Measurements from ENCODE around the gene DLG1. TPM values are rescaled to one million over a fixed set of nuclear protein-coding genes. Genes with fewer than 3 reads are reported as not detected.

The DLG1 gene
- total RNA-seq, 4 donors from 2014 or later, result 103 to 150 (median 122) TPM

GRCh38 chr3:197297002-197297401, 1.4 kb downstream of the DLG1 start:
- peaks cover 0 to 25% (median 0%) of the 10 kb centered on the region in 3 donors for H3K36me3 ChIP-seq
- peak overlapping the region; percentile 75 to 96 (median 80) for H3K4me3 ChIP-seq
- no peaks in the 10 kb centered on the region for H3K27me3 ChIP-seq
- intact Hi-C loops (cut with DNase I), result no loop called here
- TF ChIP-seq CTCF (IDR thresholded peaks at IDR 0.05) (no peak), POLR2A (IDR thresholded peaks at IDR 0.05) (no peak)
- DNase-seq, result no peak
- H3K4me1 ChIP-seq, result peaks cover 6 to 67% (median 10%) of the 10 kb centered on the region in 3 donors
- H3K27ac ChIP-seq, result peak overlapping the region; percentile 93 to 97 (median 95)
- WGBS, 2 donors, result 0 to 2% methylated on average over 15 of the region's 15 CpGs
- H3K9me3 ChIP-seq, result no peaks in the 10 kb centered on the region

- H3K9me3 ChIP-seq, result no peaks in the 10 kb centered on the region
- DNase-seq, result no peak
- TF ChIP-seq CTCF (IDR thresholded peaks at IDR 0.05) (no peak), POLR2A (IDR thresholded peaks at IDR 0.05) (no peak)
- H3K4me1 ChIP-seq, result peaks cover 6 to 70% (median 10%) of the 10 kb centered on the region in 3 donors
- H3K27ac ChIP-seq, result peak overlapping the region in 2 of 4 donors; percentile 93 to 97
- no peaks in the 10 kb centered on the region for H3K27me3 ChIP-seq
- peaks cover 0 to 29% (median 2%) of the 10 kb centered on the region in 3 donors for H3K36me3 ChIP-seq
- WGBS, 2 donors, result 13 to 55% methylated on average over 2 of the region's 2 CpGs
- intact Hi-C loops (cut with DNase I), result no loop called here
- peak overlapping the region; percentile 75 to 96 (median 80) for H3K4me3 ChIP-seq
Observed at GRCh38 chr3:197296545-197296944, 1.9 kb downstream of the DLG1 start.

GRCh38 chr3:197295871-197296270, 2.5 kb downstream of the DLG1 start:
- intact Hi-C loops (cut with DNase I), result no loop called here
- DNase-seq, result no peak
- no peaks in the 10 kb centered on the region for H3K9me3 ChIP-seq
- no peak for TF ChIP-seq CTCF (IDR thresholded peaks at IDR 0.05)
- TF ChIP-seq POLR2A (IDR thresholded peaks at IDR 0.05), result no peak
- no peaks in the 10 kb centered on the region for H3K27me3 ChIP-seq
- H3K36me3 ChIP-seq, result peaks cover 0 to 36% (median 3%) of the 10 kb centered on the region in 3 donors
- H3K4me3 ChIP-seq, result peak overlapping the region; percentile 75 to 96 (median 80)
- H3K4me1 ChIP-seq, result peaks cover 6 to 77% (median 10%) of the 10 kb centered on the region in 3 donors
- WGBS, 2 donors, result 56 to 59% methylated on average over 2 of the region's 2 CpGs
- H3K27ac ChIP-seq, result peak overlapping the region in 1 of 4 donors; percentile 97

- WGBS, 2 donors, result 58 to 62% methylated on average over 4 of the region's 4 CpGs
- peaks cover 3 to 78% (median 8%) of the 10 kb centered on the region in 3 donors for H3K4me1 ChIP-seq
- no peaks in the 10 kb centered on the region for H3K27me3 ChIP-seq
- H3K9me3 ChIP-seq, result no peaks in the 10 kb centered on the region
- intact Hi-C loops (cut with DNase I), result no loop called here
- TF ChIP-seq POLR2A (IDR thresholded peaks at IDR 0.05) (no peak), CTCF (IDR thresholded peaks at IDR 0.05) (no peak)
- no peak for DNase-seq
- H3K36me3 ChIP-seq, result peaks cover 0 to 50% (median 3%) of the 10 kb centered on the region in 3 donors
- no peak overlapping the region for H3K27ac ChIP-seq
- no peak overlapping the region for H3K4me3 ChIP-seq
Observed at GRCh38 chr3:197293605-197294237, 4.7 kb downstream of the DLG1 start.

GRCh38 chr3:197292648-197293047, 5.8 kb downstream of the DLG1 start:
- 0 to 81% methylated on average over 1 of the region's 1 CpG for WGBS, 2 donors
- intact Hi-C loops (cut with DNase I), result no loop called here

More at GRCh38 chr3:197292648-197293047, 5.8 kb downstream of the DLG1 start:
- no peaks in the 10 kb centered on the region for H3K27me3 ChIP-seq
- no peak overlapping the region for H3K27ac ChIP-seq
- H3K36me3 ChIP-seq, result peaks cover 0 to 60% (median 3%) of the 10 kb centered on the region in 3 donors
- TF ChIP-seq POLR2A (IDR thresholded peaks at IDR 0.05), result no peak
- no peak for TF ChIP-seq CTCF (IDR thresholded peaks at IDR 0.05)
- DNase-seq, result no peak
- H3K4me3 ChIP-seq, result no peak overlapping the region
- H3K9me3 ChIP-seq, result no peaks in the 10 kb centered on the region
- H3K4me1 ChIP-seq, result peaks cover 3 to 76% (median 8%) of the 10 kb centered on the region in 3 donors
